ENCODE measurements around the gene KCNA10.
"Not testable (repeated sequence)": the region's sequence is repeated elsewhere in the genome, so short reads cannot be mapped to it uniquely, and the experiment has no call there.

The KCNA10 gene

DNA sequence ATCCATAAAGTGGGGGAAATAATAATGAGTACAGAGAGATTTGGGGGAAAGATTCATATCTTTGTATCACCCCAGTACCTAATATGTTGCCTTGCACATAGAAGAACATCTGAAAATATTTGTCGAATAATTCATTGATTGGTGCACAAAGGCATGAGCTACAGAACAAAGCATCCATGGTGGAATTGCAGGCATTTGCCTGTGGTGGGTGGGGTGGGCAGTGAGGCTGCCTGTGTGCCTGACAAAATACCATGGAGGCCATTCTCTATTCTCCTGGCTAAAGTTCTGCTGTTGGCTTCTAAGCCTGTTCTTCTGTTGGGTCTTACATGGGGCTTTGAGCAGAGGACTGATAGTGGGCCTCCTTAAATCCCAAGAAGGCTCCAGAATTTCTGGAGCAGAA is 10.0 kb upstream of the KCNA10 start:
- DNase-seq = no peak

DNA sequence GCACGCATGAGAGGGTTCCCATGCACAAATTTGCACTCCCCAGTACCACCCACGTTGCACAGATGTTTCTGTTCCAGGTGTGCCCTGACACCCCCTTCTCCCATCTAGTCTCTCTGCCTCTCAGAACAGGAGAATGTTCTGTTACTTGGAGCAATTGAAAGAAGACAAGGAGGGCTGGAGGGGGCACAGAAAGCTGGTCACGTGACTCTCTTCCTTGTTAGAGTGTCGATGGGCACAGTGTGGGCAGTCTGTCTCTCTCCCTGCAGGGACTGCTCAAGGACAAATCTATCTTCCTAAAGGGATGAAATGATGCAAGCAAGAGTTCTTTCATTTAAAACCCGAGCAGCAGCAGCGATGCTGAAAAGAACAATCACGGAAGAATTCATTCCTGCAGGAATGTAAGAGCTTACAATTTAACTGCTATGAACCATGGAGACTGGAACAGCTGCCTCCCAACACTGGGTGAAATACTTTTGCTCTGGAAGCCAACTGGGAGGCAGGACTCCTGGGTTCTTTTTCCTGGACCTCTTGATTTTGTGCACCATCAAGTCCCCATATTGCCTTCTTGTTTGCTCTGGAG is 7.3 kb upstream of the KCNA10 start:
- no peak for DNase-seq

DNA sequence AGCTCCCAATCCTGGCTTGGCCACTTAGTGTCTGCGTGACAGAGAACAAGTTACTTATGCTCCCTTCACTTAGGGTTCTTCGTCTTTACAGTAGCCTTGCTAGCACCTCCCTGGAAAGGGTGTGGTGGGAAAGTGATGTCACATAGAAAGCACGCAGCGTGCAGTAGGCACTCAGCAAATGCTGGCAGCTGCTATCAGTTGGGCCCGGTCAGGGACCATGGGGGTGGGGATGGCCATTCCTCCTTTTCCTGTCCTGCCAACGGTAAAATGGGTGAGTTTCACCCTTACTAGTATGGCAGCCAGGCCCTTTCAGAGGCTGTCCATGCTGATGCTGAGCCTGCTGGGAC is 6.2 kb upstream of the KCNA10 start:
- no peak for DNase-seq

DNA sequence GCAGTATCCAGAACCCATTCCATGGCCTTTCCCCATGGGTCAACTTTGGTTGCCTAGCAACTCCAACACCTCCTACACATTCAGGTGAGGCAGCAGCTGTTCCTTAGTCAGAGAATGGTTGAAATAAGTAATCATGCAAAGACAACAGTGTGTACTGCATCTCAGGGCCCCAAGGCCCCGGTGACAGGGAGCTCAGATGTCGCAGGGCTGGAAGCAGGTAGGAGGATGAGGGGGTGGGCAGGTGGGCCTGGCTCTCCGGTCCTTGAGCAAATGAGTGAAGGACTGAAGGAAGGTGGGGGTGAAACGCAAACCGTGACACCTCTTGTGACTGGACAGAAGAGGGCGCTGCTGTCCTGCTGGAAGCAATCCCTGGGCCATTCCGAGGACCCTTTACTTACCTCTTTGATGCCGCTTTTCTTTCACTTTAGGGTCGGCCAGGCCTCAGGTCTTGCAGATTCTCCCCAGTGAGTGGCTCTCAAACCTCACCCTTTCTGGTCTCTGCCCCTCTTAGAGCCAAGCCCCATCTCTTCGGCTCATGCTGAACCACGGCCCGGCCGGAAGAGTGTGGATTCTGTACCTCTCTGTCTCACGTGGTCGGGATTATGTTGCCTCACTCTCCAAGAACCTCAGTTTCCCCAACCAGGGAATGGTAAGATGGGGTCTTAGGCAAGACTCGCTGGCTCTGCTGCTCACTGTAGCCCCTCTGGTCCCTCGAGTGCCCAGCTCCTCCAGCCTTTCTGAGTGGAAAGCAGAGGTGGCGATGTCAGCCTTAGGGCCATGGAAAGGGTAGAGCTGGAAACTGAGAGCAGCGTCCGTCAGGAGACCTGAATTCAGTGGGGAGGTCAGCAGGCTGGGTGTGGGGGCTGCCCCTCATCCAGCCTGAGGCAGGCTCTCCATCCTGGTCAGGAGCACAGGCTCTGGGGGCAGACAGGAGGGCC is 5.6 kb upstream of the KCNA10 start:
- DNase-seq = peak; percentile 68

DNA sequence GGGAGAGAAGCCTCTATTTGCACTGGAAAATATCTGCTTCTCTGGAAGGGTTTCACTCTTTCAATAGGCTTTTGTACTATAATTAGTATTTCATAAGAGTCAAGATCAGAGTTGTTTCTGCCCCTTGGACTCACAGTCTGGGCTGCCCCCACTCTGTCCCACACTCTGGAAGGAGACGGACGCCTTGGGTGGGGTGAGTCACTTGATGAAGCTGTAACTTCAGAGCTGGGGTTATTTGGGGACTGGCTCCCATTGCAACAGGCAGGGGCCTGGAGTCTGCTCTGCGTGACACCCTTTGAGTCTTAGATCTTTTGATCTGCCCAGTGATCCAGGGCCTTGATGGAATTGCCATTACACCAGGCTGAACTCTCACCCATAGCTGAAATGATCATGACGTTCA is 4.0 kb upstream of the KCNA10 start:
- DNase-seq = no peak

DNA sequence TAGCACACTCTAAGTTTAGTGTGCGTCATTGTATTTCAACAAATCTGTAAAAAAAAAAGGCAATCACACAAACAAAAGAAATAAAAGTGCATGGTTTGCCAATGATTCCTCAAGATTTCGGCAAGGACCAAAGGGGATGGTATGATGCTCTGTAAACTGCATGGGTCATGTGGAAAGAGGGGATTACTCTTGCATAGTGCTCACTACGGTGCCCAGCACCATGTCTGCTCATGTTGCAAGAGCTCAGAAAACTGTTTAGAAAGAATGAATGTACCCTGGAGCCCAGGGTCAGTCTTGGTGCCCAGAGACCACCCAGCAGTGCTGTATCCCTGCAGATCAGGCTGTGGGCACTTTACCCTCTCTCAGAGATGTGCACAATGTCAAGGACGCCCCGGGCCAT is 3.6 kb upstream of the KCNA10 start:
- DNase-seq = no peak

- DNase-seq = no peak
These were observed 1.9 kb upstream of the KCNA10 start for GRCh38 chr1:110520827-110521226.

DNA sequence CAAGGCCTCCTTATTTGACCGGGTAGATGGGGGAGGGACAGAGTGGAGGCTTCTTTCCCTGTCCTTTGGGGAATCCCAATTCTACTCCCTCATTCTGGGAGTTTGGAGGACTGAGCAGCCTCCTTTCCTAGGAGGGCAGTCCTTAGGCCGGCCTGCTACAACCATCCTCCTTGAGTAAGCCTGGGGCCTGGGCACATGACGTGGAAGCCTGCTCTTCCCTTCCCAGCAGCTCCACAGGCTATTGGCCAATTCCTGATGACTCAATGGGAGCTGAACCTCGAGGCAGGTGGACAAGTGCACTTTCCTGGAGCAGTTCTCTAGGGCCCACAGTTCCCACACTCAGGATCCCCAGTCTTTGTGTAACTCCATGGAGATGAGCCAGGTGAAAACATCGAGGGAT is 3.1 kb downstream of the KCNA10 start:
- no peak for DNase-seq

DNA sequence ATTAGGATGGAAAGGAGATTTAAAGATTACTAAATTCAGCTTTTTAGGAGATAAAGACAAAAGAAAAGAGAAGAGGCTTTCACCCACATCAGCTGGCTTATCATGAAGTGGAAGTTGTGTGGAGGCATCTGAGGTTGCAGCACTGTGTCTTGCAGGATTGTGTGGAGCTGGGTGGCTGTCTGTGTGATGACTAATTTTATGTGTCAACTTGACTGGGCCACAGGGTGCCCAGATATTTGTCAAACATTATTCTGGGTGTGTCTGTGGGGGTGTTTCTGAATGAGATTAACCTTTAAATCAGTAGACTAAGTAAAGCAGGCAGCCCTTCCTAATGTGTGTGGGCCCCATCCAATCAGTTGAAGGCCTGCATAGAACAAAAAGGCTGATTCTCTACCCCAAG is 3.9 kb downstream of the KCNA10 start:
- DNase-seq = no peak

GRCh38 chr1:110513511-110513910 is 5.5 kb downstream of the KCNA10 start:
- no peak for DNase-seq

DNA sequence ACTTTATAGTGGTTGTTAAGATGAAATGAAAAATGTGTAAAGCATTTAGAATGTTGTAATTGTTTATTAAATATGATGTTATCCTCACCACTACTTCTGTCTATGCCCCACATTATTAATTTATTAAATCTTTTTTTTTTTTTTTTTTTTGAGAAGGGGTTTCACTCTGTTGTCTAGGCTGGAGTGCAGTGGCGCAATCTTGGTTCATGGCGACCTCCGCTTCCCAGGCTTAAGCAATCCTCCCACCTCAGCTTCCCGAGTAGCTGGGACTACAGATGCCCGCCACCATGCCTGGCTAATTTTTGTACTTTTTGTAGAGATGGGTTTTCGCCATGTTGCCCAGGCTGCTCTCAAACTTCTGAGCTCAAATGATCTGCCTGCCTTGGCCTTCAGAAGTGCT is 7.5 kb downstream of the KCNA10 start:
- DNase-seq = no peak

- DNase-seq = not testable (repeated sequence)
These were observed 8.1 kb downstream of the KCNA10 start for GRCh38 chr1:110510921-110511320.

DNA sequence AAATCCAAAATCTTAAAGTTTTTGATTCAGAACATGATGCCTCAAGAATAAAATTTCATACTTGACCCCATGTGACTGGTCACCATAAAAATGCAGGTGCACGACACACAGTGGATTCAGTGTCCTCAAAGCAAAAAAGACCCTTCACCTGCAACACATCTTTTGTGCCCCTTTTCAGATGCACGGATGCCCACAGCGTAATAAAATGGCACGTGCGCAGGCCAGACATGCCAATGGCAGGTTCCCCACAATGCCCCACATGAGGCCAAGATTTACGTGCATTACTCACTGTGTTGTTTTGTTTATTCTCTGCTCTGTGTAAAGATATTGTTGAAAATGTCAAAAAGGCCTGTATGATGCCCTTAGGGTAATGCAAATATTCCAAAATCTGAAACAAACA is 9.3 kb downstream of the KCNA10 start:
- DNase-seq = no peak

GRCh38 chr1:110508028-110508940 is 10.7 kb downstream of the KCNA10 start:
- DNase-seq = no peak

DNA sequence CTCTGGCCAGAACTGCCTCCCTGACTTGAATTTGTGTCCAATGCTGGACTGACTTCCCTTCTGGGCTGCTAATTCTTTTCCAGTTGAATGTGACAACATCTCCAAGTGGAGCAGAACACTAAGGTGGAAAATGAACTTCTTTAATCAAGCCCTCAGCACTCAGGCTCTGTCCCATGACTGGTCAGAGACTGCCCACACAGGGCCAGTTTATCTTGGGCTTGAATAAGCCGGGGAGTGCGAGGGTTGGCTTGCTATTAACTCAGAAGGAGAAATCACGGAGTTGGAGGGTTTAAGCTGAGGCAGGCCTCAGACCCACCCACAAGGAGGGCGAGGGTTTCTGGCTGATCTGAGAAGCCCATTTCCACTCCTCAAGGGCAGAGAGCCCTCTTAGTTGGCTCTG is 12.4 kb downstream of the KCNA10 start:
- DNase-seq = no peak

GRCh38 chr1:110505596-110505995 is 13.4 kb downstream of the KCNA10 start:
- no peak for DNase-seq

GRCh38 chr1:110504226-110504625 is 14.7 kb downstream of the KCNA10 start:
- DNase-seq = no peak

DNA sequence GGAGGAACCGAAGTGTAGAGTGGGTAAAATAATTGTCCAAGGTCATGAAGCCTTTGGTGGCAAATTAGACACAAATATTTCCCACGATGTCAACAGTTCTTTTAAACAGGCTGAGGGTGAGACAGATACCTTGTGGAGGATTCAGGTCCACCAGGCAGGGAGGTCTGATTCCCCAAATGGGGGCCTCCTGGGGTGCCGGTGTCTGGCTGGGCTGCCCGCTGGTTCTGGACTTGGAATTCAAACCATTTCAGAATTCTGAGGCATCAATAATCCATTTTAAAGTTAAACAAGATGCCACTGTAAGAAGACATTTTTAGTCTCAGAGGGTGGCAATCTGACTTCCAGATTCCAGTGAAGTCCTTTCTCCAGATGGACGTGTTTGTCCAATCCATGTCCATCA is 15.5 kb downstream of the KCNA10 start:
- no peak for DNase-seq

DNA sequence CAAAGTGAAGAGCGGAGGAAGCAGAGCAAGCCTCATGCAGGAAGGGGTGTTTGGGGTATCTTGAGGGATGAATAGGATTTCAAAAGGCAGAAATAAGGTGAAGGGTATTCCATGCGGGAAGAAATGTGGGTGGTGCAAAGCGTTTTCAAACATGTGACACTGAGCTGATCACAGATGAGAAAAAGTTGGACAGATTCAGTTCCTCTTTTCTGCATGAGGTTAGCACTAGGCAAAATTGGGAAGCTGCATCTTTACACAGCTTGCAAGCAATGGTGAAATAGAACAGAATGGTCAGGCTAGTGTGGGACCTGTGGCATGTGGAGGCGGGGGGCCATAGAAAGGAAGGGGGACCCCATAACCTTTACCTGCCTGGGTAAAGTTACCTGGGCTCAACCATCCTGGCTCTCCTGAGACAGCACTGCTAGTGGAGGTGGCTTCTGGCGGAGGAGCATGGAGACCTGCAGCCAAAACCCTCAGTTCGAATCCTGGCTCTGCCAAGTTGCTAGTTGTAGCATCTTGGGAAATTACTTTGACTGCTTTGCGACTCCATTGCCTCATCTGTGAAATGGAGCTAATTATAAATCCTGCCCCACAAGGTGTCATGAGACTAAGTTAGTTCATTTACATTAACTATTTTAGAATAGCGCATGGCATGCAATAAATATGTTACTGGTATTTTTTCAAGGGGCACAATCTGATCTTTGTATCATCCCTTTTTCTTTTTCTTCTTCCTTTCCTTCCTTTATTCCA is 16.4 kb downstream of the KCNA10 start:
- DNase-seq = no peak

DNA sequence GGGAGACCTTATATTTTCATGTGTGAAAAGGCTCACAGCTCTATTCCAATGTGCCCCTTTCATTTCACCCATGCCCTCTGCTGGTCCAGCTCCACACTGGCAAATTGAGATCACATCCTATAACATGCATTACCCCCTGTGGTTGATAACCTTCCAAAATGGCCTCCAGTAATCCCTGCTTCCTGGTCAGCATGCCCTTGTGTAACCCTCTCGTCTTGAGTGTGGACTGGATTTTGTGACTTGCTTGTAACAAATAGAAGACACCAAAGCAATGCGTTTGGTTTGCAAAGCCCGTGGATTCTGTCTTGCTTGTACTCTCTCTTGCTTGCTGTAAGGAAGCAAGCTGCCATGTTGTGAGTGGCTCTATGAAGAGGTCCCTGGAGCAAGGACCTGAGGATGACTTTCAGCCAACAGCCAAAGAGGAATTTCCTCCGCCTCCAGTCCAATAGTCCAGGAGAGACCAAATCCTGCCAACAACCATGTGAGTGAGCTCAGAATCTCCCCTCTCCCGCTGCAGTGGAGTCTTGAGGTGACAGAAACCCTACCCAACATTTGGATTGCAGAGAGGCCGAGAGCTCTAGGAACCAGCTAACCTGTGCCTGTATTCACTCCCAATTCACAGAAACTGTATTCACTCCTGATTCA is 17.4 kb downstream of the KCNA10 start:
- no peak for DNase-seq

DNA sequence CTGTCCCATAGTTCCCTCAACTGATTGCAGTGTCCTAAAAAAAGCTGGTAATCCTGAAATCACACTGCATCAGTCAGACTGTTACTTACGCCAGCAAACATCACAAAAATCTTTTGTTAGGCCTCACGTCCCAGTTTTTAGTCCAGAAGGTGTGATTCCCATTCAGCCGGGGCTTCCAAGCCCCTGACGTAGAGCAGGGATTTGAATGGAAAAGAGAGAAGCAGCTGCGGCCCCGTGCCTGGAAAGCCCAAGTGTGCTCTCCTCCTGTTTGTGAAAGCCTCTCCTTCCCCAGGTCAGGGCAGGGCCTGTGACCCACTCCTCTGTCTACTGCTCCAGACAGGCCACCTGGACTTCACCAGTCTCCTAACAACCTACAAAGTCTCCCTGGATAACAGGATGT is 20.7 kb downstream of the KCNA10 start:
- DNase-seq = no peak

DNA sequence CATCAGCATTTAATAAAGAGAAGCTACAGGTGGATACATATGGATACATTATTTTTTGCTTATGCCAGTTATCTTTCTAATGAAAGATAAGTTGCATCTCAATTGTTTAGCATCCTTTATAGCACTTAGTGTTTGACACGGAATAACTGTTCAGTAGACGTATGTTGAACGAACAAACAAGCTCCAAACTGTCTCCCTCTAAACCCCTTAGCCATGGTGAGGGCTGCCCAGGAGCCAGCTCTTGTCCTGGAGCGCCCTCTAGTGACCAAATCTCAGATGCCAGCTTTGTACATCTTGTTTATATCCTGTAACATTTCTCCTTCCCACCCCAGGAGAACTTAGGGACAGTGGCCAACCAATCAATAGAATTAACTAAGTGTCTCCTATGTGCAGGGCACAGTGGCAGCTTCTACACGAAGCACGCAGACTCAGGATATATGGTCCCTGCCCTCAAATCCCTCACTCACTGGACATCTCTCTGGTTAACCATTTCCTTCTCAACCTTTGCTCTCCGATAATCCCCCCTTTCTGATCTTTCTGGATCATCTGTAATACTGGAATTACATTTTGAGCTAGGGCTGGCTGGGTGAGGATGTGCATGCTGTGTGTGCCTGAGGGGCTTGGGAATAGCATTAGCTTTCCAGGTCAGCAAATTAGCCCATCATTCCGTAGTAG is 22.9 kb downstream of the KCNA10 start:
- peak; percentile 67 for DNase-seq
